ENCODE data around the gene CFAP251. TPM values are rescaled to one million over a fixed set of nuclear protein-coding genes. Genes with fewer than 3 reads are reported as not detected.

CFAP251 gene
- total RNA-seq, 1 experiment from 2014 or later = 3.2 TPM

DNA sequence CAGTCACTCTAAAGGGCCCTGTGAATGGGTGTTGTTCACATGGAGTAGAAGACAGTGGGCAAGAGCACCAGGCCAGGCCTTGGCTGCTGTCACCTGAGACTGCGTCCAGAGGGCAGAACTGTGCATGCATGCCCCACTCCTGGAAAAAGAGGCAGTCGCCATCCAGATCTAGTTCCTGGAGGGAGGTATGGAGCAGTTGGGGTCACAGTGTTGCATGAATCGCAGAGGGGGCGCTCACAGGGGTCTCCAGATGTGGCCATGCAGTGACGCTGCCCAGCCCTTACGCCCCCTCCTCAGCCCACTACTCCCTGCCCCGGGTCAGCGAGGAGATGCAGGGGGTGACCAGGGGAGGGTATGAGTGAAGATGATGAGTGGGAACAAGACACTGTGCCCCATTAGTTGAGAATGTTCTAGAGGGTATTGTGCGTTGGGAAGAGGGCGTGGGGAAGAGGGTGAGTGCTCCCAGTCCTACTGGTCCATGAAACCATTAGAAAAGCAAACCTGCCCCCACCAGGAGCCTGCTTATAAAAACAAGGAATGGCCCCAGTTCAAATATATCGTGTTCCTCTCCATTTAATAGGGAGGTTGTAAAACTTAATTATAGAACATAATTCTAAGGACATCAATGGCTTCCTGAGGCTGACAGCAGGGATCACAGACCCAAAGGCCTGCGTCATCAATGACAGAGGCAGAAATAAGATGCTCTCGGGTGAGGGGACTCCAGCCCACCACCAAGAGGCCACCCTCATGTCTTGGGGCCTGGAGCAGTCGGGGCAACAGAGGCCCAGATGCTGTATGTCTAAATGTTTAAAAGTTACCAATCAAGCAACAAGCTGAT, 71.1 kb downstream of the CFAP251 start:
- Histone ChIP-seq H3K27ac (ENCODE audit: low read length) (peak overlapping the region; percentile 96), H3K4me3 (ENCODE audit: low read length) (no peak overlapping the region), H3K27me3 (ENCODE audit: low read length) (no peaks in the 10 kb centered on the region), H3K36me3 (ENCODE audit: low read depth, low read length) (no peaks in the 10 kb centered on the region), H3K9ac (ENCODE audit: low read length) (peak overlapping the region; percentile 92), H3K4me1 (ENCODE audit: insufficient read depth, low read length) (peaks cover 33% of the 10 kb centered on the region), H2AFZ (ENCODE audit: low read length) (no peak overlapping the region), H3F3A (ENCODE audit: low read length, unreplicated experiment) (peaks cover 12% of the 10 kb centered on the region), H4K20me1 (ENCODE audit: low read length) (no peaks in the 10 kb centered on the region), H3K9me3 (ENCODE audit: low read length) (no peaks in the 10 kb centered on the region), H3K79me2 (ENCODE audit: low read length) (no peaks in the 10 kb centered on the region), H3K4me2 (ENCODE audit: low read length) (no peak overlapping the region), H3K9me2 (replicated peaks; ENCODE audit: low read length) (no peaks in the 10 kb centered on the region)
- BruUV-seq (replicated peaks) = no TSS peak
- ChIA-PET POLR2A (ENCODE audit: unreplicated experiment) (interaction anchor here (1.5 kb wide), 1 partner anchor 32 kb away, joined by 5 read pairs; the partner anchor contains the start of gene BCL7A), CTCF (no interaction called here)
- intact Hi-C loops (cut with micrococcal nuclease) = loop anchor here (10.0 kb wide), 1 partner anchor 535 kb away; the partner anchor contains the start of genes KNTC1 and RSRC2
- ATAC-seq (no peak), DNase-seq (no peak)
- no peak for TF ChIP-seq EZH2phosphoT487 (IDR thresholded peaks at IDR 0.05; ENCODE audit: borderline replicate concordance, low read length)
- TF ChIP-seq, protein P1, sequence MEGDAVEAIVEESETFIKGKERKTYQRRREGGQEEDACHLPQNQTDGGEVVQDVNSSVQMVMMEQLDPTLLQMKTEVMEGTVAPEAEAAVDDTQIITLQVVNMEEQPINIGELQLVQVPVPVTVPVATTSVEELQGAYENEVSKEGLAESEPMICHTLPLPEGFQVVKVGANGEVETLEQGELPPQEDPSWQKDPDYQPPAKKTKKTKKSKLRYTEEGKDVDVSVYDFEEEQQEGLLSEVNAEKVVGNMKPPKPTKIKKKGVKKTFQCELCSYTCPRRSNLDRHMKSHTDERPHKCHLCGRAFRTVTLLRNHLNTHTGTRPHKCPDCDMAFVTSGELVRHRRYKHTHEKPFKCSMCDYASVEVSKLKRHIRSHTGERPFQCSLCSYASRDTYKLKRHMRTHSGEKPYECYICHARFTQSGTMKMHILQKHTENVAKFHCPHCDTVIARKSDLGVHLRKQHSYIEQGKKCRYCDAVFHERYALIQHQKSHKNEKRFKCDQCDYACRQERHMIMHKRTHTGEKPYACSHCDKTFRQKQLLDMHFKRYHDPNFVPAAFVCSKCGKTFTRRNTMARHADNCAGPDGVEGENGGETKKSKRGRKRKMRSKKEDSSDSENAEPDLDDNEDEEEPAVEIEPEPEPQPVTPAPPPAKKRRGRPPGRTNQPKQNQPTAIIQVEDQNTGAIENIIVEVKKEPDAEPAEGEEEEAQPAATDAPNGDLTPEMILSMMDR (conservative IDR thresholded peaks at IDR 0.05; ENCODE audit: low read depth, low read length) = no peak
- TF ChIP-seq EZH2 (IDR thresholded peaks at IDR 0.05; ENCODE audit: low read length, unreplicated experiment) = no peak

- intact Hi-C loops (cut with micrococcal nuclease) = loop anchor here (10.0 kb wide), 1 partner anchor 535 kb away; the partner anchor contains the start of genes KNTC1 and RSRC2
- Histone ChIP-seq H3K9me3 (ENCODE audit: low read length) (no peaks in the 10 kb centered on the region), H3K27me3 (ENCODE audit: low read length) (no peaks in the 10 kb centered on the region), H2AFZ (ENCODE audit: low read length) (no peak overlapping the region), H3F3A (ENCODE audit: low read length, unreplicated experiment) (peaks cover 12% of the 10 kb centered on the region), H3K9ac (ENCODE audit: low read length) (peak overlapping the region; percentile 92), H4K20me1 (ENCODE audit: low read length) (no peaks in the 10 kb centered on the region), H3K79me2 (ENCODE audit: low read length) (no peaks in the 10 kb centered on the region), H3K4me2 (ENCODE audit: low read length) (peak overlapping the region; percentile 75), H3K4me1 (ENCODE audit: insufficient read depth, low read length) (peaks cover 33% of the 10 kb centered on the region), H3K9me2 (replicated peaks; ENCODE audit: low read length) (no peaks in the 10 kb centered on the region), H3K36me3 (ENCODE audit: low read depth, low read length) (no peaks in the 10 kb centered on the region), H3K27ac (ENCODE audit: low read length) (peak overlapping the region; percentile 96), H3K4me3 (ENCODE audit: low read length) (no peak overlapping the region)
- DNase-seq (no peak), ATAC-seq (no peak)
- CTCF ChIA-PET = no interaction called here
- no TSS peak for BruUV-seq (replicated peaks)
- POLR2A ChIA-PET (ENCODE audit: unreplicated experiment) = interaction anchor here (1.5 kb wide), 1 partner anchor 31 kb away, joined by 5 read pairs; the partner anchor contains the start of gene BCL7A
- no peak for TF ChIP-seq EZH2 (IDR thresholded peaks at IDR 0.05; ENCODE audit: low read length, unreplicated experiment)
- TF ChIP-seq EZH2phosphoT487 (IDR thresholded peaks at IDR 0.05; ENCODE audit: borderline replicate concordance, low read length) = no peak
- TF ChIP-seq, protein P1 (conservative IDR thresholded peaks at IDR 0.05; ENCODE audit: low read depth, low read length) = no peak
These were observed 71.8 kb downstream of the CFAP251 start for GRCh38 chr12:121990114-121990647.
